H1 (cell line): Measurements from ENCODE around the gene ZNG1A. TPM values are rescaled to one million over a fixed set of nuclear protein-coding genes. Genes with fewer than 3 reads are reported as not detected.
"Not testable (repeated sequence)": the region's sequence is repeated elsewhere in the genome, so short reads cannot be mapped to it uniquely, and the experiment has no call there.

Experiments used
- CTCF ChIA-PET: fragments of 300-600 bp; sonication (Branson Sonifier 250); formaldehyde crosslinking; loops from one replicate; lab custom pipeline; 2021; ENCODE audit not compliant: partially characterized antibody; lab: Charles Lee
- POLR2A ChIA-PET: fragments of 300-600 bp; sonication (Branson Sonifier 250); formaldehyde crosslinking; loops from one replicate; lab custom pipeline; 2021; ENCODE audit warnings: inconsistent platforms; ENCODE audit not compliant: partially characterized antibody; lab: Charles Lee
- DNase-seq, 2 experiments: peaks; one replicate each; pipeline versions ENCODE4 v3.0.0 to v3.0.0-alpha.2; 2010 to 2022; ENCODE audit warnings: low spot score in 2 of 2, low read depth in 1 of 2, mixed read lengths in 1 of 2
- FAIRE-seq: peaks from 2 replicates; lab custom pipeline; 2011; peaks lifted over from hg19 to GRCh38; lab: Jason Lieb, UNC
- H2AFZ ChIP-seq: 2 replicates; pipeline ENCODE4 v1.8.1; 2012; ENCODE audit warnings: low read length, inconsistent platforms
- H2AK5ac ChIP-seq: 2 replicates; pipeline ENCODE4 v1.6.1; 2013; ENCODE audit warnings: low read depth, low read length
- H2BK120ac ChIP-seq: replicated peaks from 2 replicates; pipeline ENCODE3; 2013; ENCODE audit warnings: low read depth, low read length, inconsistent platforms
- H2BK12ac ChIP-seq: 2 replicates; pipeline ENCODE4 v1.6.1; 2013; ENCODE audit warnings: low read depth, low read length
- H2BK15ac ChIP-seq: 2 replicates; pipeline ENCODE4 v1.6.1; 2013; ENCODE audit warnings: low read length
- H2BK20ac ChIP-seq: 2 replicates; pipeline ENCODE4 v1.6.1; 2013; ENCODE audit warnings: low read length
- H2BK5ac ChIP-seq: 2 replicates; pipeline ENCODE4 v1.6.1; 2013; ENCODE audit warnings: low read depth, low read length
- H3K14ac ChIP-seq: 2 replicates; pipeline ENCODE4 v1.6.1; 2013; ENCODE audit warnings: inconsistent platforms; ENCODE audit not compliant: insufficient read length
- H3K18ac ChIP-seq: 2 replicates; pipeline ENCODE4 v1.6.1; 2013; ENCODE audit warnings: low read length; ENCODE audit errors: extremely low read depth
- H3K23ac ChIP-seq: 2 replicates; pipeline ENCODE4 v1.6.1; 2013; ENCODE audit warnings: inconsistent platforms; ENCODE audit not compliant: insufficient read length
- H3K23me2 ChIP-seq: 2 replicates; pipeline ENCODE4 v1.6.1; 2013; ENCODE audit warnings: low read depth, low read length
- H3K27ac ChIP-seq: 2 replicates; pipeline ENCODE4 v1.6.1; 2011; ENCODE audit warnings: low read depth, low read length, inconsistent platforms
- H3K27me3 ChIP-seq, 4 experiments: replicated peaks in 1 of 4; 1 replicate in 1 of 4; 2 replicates in 3 of 4; pipeline versions ENCODE4 v1.6.1 to v1.8.1; 2011 to 2013; ENCODE audit warnings: low read length in 3 of 4, mild to moderate bottlenecking in 3 of 4, inconsistent platforms in 2 of 4, mixed read lengths in 2 of 4, moderate library complexity in 1 of 4; ENCODE audit not compliant: control insufficient read depth in 3 of 4, insufficient read depth in 3 of 4; ENCODE audit errors: extremely low read depth in 1 of 4
- H3K36me3 ChIP-seq, 4 experiments: 2 replicates each; pipeline versions ENCODE4 v1.6.1 to v1.8.1; 2011 to 2013; ENCODE audit warnings: mild to moderate bottlenecking in 4 of 4, low read length in 3 of 4, moderate library complexity in 2 of 4, control low read depth in 1 of 4, inconsistent platforms in 1 of 4; ENCODE audit not compliant: insufficient read depth in 4 of 4, control insufficient read depth in 2 of 4
- H3K4ac ChIP-seq: replicated peaks from 2 replicates; pipeline ENCODE3; 2013; ENCODE audit warnings: low read length, low read depth, mixed read lengths, inconsistent platforms; ENCODE audit not compliant: insufficient read length
- H3K4me1 ChIP-seq, 4 experiments: replicated peaks in 1 of 4; 1 replicate in 1 of 4; 2 replicates in 3 of 4; pipeline versions ENCODE4 v1.6.1 to v1.8.1; 2011 to 2013; ENCODE audit warnings: low read length in 3 of 4, inconsistent platforms in 2 of 4, mixed read lengths in 1 of 4; ENCODE audit not compliant: insufficient read depth in 4 of 4, control insufficient read depth in 3 of 4
- H3K4me2 ChIP-seq, 2 experiments: 2 replicates each; pipeline versions ENCODE4 v1.6.1 to v1.8.1; 2011 to 2013; ENCODE audit warnings: low read depth in 2 of 2, low read length in 2 of 2, control low read depth in 1 of 2, inconsistent platforms in 1 of 2, mild to moderate bottlenecking in 1 of 2; ENCODE audit not compliant: insufficient read depth in 1 of 2
- H3K4me3 ChIP-seq, 4 experiments: fragments of 200-600, 300-600 bp in 1 of 4; sonication (generic), shearing (Covaris generic), sonication (Bioruptor Twin) in 1 of 4; 2 replicates each; pipeline versions ENCODE4 v1.5.1 to v1.8.1; 2011 to 2016; ENCODE audit warnings: low read length in 4 of 4, low read depth in 3 of 4, control low read depth in 2 of 4, inconsistent platforms in 2 of 4, mild to moderate bottlenecking in 2 of 4, mixed read lengths in 1 of 4, moderate library complexity in 1 of 4; ENCODE audit not compliant: insufficient read depth in 2 of 4; ENCODE audit errors: extremely low read depth in 1 of 4
- H3K56ac ChIP-seq: replicated peaks from 2 replicates; pipeline ENCODE3; 2013; ENCODE audit warnings: low read depth, mild to moderate bottlenecking, mixed read lengths, low read length, inconsistent platforms; ENCODE audit not compliant: insufficient read length
- H3K79me1 ChIP-seq: 2 replicates; pipeline ENCODE4 v1.6.1; 2013; ENCODE audit warnings: low read depth, low read length, control low read depth
- H3K79me2 ChIP-seq, 2 experiments: 2 replicates each; pipeline versions ENCODE4 v1.6.1 to v1.8.1; 2012 to 2013; ENCODE audit warnings: low read length in 2 of 2, mild to moderate bottlenecking in 2 of 2, inconsistent platforms in 1 of 2; ENCODE audit not compliant: insufficient read depth in 2 of 2, control insufficient read depth in 1 of 2
- H3K9ac ChIP-seq, 4 experiments: replicated peaks in 1 of 4; 1 replicate in 1 of 4; 2 replicates in 3 of 4; pipeline versions ENCODE4 v1.6.1 to v1.8.1; 2011 to 2013; ENCODE audit warnings: low read depth in 3 of 4, low read length in 3 of 4, control low read depth in 2 of 4, mild to moderate bottlenecking in 2 of 4, moderate library complexity in 2 of 4, inconsistent platforms in 1 of 4; ENCODE audit errors: extremely low read depth in 1 of 4
- H3K9me3 ChIP-seq, 2 experiments: 2 replicates each; pipeline versions ENCODE4 v1.6.1 to v1.8.1; 2012 to 2013; ENCODE audit warnings: mild to moderate bottlenecking in 2 of 2, moderate library complexity in 2 of 2, control low read depth in 1 of 2, inconsistent platforms in 1 of 2, low read depth in 1 of 2, low read length in 1 of 2, mixed read lengths in 1 of 2; ENCODE audit not compliant: insufficient read depth in 2 of 2
- H4K20me1 ChIP-seq, 2 experiments: replicated peaks in 1 of 2; 2 replicates each; pipeline versions ENCODE3 to v1.8.1; 2011 to 2013; ENCODE audit warnings: inconsistent platforms in 2 of 2, low read length in 2 of 2, mild to moderate bottlenecking in 1 of 2; ENCODE audit not compliant: insufficient read depth in 2 of 2, control insufficient read depth in 1 of 2
- H4K5ac ChIP-seq: 2 replicates; pipeline ENCODE4 v1.6.1; 2013; ENCODE audit warnings: low read length, low read depth, mixed read lengths, inconsistent platforms; ENCODE audit not compliant: insufficient read length
- H4K8ac ChIP-seq: 2 replicates; pipeline ENCODE4 v1.8.0; 2013; ENCODE audit warnings: mild to moderate bottlenecking, moderate library complexity, low read length, inconsistent platforms; ENCODE audit not compliant: insufficient read depth; ENCODE audit errors: extremely low read depth
- H4K91ac ChIP-seq: replicated peaks from 2 replicates; pipeline ENCODE3; 2013; ENCODE audit warnings: low read length, mixed read lengths, inconsistent platforms; ENCODE audit not compliant: insufficient read length
- WGBS, 2 experiments: shearing (Covaris generic) in 1 of 2; methylation state at CpG; one replicate each; pipeline versions ENCODE4 v1.1.6 to v1.1.7; 2013 to 2015; ENCODE audit warnings: low lambda C conversion rate in 2 of 2, mixed read lengths in 2 of 2, inconsistent platforms in 1 of 2, low coverage in 1 of 2, missing lambda C conversion rate in 1 of 2; ENCODE audit not compliant: insufficient replicate concordance in 2 of 2, insufficient coverage in 1 of 2, insufficient read length in 1 of 2; ENCODE audit errors: extremely low coverage in 1 of 2, missing lambda C conversion rate in 1 of 2; 5-methylcytosine and 5-hydroxymethylcytosine counted together
- polyA plus RNA-seq, 7 experiments: library from polyadenylated mRNA; depleted of rRNA in 3 of 7; stranded (reverse) in 5 of 7; unstranded in 2 of 7; fragments of >200 nt in 5 of 7; fragments of 200-250 nt in 2 of 7; gene quantifications; 1 replicate in 5 of 7; 2 replicates in 1 of 7; 4 replicates in 1 of 7; pipeline versions ENCODE4 v1.2.1 to v1.2.3, GENCODE V29; 2011 to 2013; ENCODE audit warnings: missing spikeins in 2 of 7, mixed read lengths in 2 of 7
- total RNA-seq: library from RNA; stranded (reverse); fragmentation: NEBNext Ultra II Directional; extraction: Animal tissue kit (Norgen Biotek cat#: 25700); gene quantifications from 2 replicates; pipeline ENCODE4 v1.2.1, GENCODE V29; 2021

Gene ZNG1A
- total and polyA plus RNA-seq, 2 of the 8 experiments (the other 6 are each of a cell fraction or from before 2014, with no cell fraction given): 18.2 to 46.5 TPM

GRCh38 chr9:94992-95391, 83.9 kb downstream of the ZNG1A start:
- H3K4me3 ChIP-seq, H3K23ac ChIP-seq, H2BK20ac ChIP-seq, H2AFZ ChIP-seq, H2BK15ac ChIP-seq, H2AK5ac ChIP-seq, POLR2A ChIA-PET, H3K36me3 ChIP-seq, H3K4me1 ChIP-seq, H3K4ac ChIP-seq, H4K20me1 ChIP-seq, H3K9me3 ChIP-seq, H3K14ac ChIP-seq, H3K27me3 ChIP-seq, H3K4me2 ChIP-seq, H2BK5ac ChIP-seq, H3K23me2 ChIP-seq, H3K79me1 ChIP-seq, H3K79me2 ChIP-seq, CTCF ChIA-PET, H3K9ac ChIP-seq, H3K27ac ChIP-seq, H3K56ac ChIP-seq, H2BK120ac ChIP-seq, H4K91ac ChIP-seq, DNase-seq, H3K18ac ChIP-seq, H2BK12ac ChIP-seq, H4K8ac ChIP-seq, FAIRE-seq, H4K5ac ChIP-seq: not testable (repeated sequence)
- 83% methylated on average over 1 of the region's 4 CpGs; no CpG with 5 or more reads in 1 of the 2 experiments for WGBS, 2 experiments

- H2BK12ac ChIP-seq, H3K4me1 ChIP-seq, H3K9ac ChIP-seq, H3K9me3 ChIP-seq, H3K23me2 ChIP-seq, H3K27ac ChIP-seq, H2BK20ac ChIP-seq, H4K5ac ChIP-seq, FAIRE-seq, DNase-seq, H3K4ac ChIP-seq, H2BK120ac ChIP-seq, H3K56ac ChIP-seq, H3K23ac ChIP-seq, POLR2A ChIA-PET, H4K91ac ChIP-seq, H2AFZ ChIP-seq, CTCF ChIA-PET, H3K14ac ChIP-seq, H3K79me1 ChIP-seq, H2AK5ac ChIP-seq, H3K4me2 ChIP-seq, H3K4me3 ChIP-seq, H3K79me2 ChIP-seq, H3K18ac ChIP-seq, H3K27me3 ChIP-seq, H2BK15ac ChIP-seq, H3K36me3 ChIP-seq, H4K8ac ChIP-seq, H4K20me1 ChIP-seq, H2BK5ac ChIP-seq: not testable (repeated sequence)
- 90% methylated on average over 3 of the region's 5 CpGs; no CpG with 5 or more reads in 1 of the 2 experiments for WGBS, 2 experiments
Measured at GRCh38 chr9:94323-94722, 84.5 kb downstream of the ZNG1A start.
